Keratinocyte (primary cell): ENCODE results near the gene NKAP.

Source experiments
- CTCF ChIP-seq, 3 experiments: IDR thresholded peaks in 1 of 3; conservative IDR thresholded peaks in 1 of 3; optimal IDR thresholded peaks in 1 of 3; 2 replicates in 2 of 3; 3 replicates in 1 of 3; pipeline versions ENCODE3 to v1.5.1; 2011; ENCODE audit warnings: low read length in 3 of 3, mild to moderate bottlenecking in 3 of 3, moderate library complexity in 2 of 3, control low read depth in 1 of 3, inconsistent platforms in 1 of 3; ENCODE audit not compliant: insufficient read depth in 2 of 3; ENCODE audit errors: extremely low read depth in 1 of 3
- EZH2 ChIP-seq: IDR thresholded peaks from one replicate; pipeline ENCODE4 v1.6.1; 2012; ENCODE audit warnings: inconsistent platforms, mild to moderate bottlenecking, low read length, moderate library complexity

- TF ChIP-seq CTCF (optimal IDR thresholded peaks at IDR 0.05 in 1 of 3, IDR thresholded peaks at IDR 0.05 in 1 of 3, conservative IDR thresholded peaks at IDR 0.05 in 1 of 3; ENCODE audit: extremely low read depth in 1 of 3, insufficient read depth in 2 of 3, low read length in 3 of 3), result peak in 1 of 3 experiments; percentile 33
- no peak for TF ChIP-seq EZH2
These were observed at the start of gene NKAP for GRCh38 chrX:119943185-119943988.
